MM.1S (cell line): ENCODE data around the gene CPA5.

Experiments used
- EZH2 ChIP-seq: fragments of 300-600 bp; sonication (generic); optimal IDR thresholded peaks from 2 replicates; pipeline ENCODE3; 2017; ENCODE audit warnings: low read depth, mild to moderate bottlenecking, antibody characterized with exemption, low read length, mixed read lengths
- EZH2phosphoT487 ChIP-seq: fragments of 300-600 bp; sonication (generic); IDR thresholded peaks from 2 replicates; pipeline ENCODE4 v1.6.1; 2018; ENCODE audit warnings: antibody characterized with exemption, low read length
- TF ChIP-seq, protein P1 (sequence below): fragments of 300-600 bp; sonication (generic); IDR thresholded peaks from 2 replicates; pipeline ENCODE4 v1.5.1; 2016; ENCODE audit warnings: antibody characterized with exemption, low read length, mixed read lengths

DNA sequence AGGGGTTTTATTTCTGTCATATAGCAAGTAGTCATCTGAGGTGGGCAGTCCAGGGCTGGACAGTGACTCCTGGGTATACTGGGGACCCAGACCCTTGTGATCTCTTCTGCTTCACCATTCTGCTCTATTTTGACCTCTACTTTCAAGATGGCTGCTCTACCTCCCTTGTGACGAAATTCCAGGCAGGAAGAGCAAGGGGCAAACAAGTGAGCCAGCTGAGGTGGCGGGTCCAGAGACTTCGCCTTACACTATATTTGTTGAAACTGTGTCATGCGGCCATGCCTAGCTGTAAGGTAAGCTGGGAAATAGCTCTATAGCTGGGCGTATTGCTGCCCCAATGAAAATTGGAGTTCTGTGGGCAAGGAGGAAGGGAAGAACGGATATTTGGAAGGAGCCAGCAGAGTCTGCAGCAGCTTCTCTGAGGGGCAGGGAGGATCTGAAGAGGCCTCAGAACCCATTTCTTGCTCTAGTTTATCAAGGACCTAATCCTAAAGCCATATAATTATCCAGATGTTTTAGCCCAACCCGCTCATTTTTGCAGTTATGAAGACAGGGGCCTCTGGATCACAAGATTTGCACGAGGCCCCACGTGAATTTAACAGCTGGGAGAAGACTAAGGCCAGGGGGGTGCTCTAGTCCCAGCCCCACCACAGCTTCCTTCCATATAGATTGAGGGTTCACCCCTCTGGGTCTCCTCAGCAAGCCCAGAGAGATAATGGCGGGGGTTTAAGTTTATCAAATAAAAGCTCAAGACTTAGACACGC, 28.0 kb downstream of the CPA5 start:
- TF ChIP-seq, protein P1, sequence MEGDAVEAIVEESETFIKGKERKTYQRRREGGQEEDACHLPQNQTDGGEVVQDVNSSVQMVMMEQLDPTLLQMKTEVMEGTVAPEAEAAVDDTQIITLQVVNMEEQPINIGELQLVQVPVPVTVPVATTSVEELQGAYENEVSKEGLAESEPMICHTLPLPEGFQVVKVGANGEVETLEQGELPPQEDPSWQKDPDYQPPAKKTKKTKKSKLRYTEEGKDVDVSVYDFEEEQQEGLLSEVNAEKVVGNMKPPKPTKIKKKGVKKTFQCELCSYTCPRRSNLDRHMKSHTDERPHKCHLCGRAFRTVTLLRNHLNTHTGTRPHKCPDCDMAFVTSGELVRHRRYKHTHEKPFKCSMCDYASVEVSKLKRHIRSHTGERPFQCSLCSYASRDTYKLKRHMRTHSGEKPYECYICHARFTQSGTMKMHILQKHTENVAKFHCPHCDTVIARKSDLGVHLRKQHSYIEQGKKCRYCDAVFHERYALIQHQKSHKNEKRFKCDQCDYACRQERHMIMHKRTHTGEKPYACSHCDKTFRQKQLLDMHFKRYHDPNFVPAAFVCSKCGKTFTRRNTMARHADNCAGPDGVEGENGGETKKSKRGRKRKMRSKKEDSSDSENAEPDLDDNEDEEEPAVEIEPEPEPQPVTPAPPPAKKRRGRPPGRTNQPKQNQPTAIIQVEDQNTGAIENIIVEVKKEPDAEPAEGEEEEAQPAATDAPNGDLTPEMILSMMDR: no peak
- TF ChIP-seq EZH2phosphoT487: no peak
- TF ChIP-seq EZH2: no peak
